HS-5 (cell line): ENCODE measurements around the gene METTL1.

Experiments used
- DNase-seq: peaks from one replicate; pipeline ENCODE4 v3.0.0-alpha.2; 2012; ENCODE audit warnings: low read depth

Gene METTL1

GRCh38 chr12:57736741-57737466, 35.0 kb downstream of the METTL1 start:
- DNase-seq = no peak

DNA sequence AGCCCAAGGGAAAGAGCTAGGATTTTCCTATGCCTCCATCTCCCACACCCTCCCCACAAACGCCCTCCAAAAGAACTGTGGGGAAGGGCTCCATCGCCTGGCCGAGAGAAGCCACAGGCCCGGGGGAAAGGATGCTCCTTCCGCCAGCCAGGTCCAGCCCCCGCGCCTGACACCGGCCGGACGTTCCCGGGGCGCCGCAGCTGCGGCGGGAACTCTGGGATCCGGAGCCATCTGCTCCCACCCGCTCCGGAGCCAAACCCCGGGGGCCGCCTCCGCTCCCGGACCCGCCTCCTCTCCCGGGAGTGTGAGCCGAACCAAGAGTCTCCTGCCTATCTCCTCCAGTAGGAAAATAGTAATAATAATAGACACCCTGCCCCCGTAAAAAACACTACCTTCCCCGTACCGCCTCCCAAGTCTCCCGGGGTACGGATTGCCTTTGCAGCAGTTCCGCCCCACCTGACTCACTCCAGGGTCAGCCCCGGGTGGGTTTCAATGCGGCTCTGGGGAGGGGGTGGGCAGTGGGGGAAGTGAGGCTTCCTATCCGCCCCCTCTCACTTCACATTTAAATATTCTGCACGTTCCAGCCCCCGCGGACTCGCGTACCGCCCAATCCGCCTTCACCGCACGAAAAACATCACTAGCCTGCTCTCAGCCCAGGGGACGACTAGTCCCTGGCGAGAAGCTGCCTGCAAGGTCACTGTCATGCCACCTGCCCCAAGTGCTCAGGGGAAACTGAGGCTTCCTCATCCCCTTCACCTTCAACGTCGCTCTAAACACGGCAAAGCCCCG, 35.8 kb downstream of the METTL1 start:
- no peak for DNase-seq

- no peak for DNase-seq
Measured at GRCh38 chr12:57735198-57735855, 36.6 kb downstream of the METTL1 start.

DNA sequence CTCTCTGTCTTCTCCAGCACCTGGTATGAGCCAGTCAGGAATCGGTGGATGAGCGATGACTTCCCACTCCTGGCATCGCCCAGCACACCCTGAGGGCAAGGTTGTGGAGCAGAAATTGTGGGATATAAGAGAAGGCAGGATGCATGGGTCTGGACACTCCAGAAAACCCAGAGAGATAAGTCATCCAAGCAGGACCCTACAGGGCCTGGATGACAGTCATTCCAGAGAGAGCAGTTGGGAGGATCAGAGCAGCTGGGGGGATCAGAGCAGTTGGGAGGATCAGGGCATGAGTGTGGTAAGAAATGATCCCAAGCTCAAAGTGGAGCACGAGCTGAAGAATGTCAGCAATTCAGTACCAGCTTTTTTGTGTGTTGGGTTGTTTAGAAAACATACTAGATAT, 37.3 kb downstream of the METTL1 start:
- no peak for DNase-seq

- no peak for DNase-seq
Measured at GRCh38 chr12:57733928-57734327, 38.0 kb downstream of the METTL1 start.

DNA sequence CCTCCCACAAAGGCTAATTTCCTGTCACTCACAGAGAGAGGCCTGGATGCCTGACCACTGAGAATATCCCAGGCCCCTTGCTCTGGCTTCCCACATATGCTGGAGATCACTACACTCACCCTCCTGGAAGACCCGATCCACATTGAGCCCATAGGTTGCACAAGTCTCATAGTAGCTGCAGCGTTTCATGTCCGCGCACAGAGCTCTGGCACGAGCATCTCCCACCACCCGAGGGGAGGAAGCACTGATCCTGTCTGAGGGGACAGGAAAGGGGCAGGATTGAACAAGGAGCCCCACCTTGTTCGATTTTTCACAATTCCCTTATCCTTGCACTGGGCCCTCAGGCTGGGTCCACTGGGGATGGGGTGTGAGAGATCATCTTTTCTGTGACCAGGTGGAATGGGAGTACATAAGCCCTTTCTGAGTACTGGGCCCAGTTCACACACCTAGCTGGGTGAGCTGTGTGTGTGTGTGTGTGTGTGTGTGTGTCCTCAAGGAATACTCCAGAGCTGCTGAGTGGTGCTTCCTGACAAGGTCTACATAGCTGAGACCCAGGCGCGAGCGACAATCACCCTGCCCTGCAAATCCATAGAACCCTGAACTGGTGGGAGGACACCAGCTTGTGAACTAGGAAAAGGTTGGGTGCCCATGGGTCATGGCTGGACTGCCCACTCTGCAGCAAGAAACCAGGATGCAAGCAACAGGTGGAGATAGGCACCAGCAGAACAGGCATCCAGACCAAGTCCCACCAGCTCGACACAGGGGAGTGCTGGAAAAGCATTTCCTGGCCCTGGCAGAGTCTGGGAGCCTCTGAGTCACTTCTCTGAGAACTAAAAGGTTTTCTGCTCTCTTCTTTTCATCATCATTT, 38.9 kb downstream of the METTL1 start:
- DNase-seq = no peak

DNA sequence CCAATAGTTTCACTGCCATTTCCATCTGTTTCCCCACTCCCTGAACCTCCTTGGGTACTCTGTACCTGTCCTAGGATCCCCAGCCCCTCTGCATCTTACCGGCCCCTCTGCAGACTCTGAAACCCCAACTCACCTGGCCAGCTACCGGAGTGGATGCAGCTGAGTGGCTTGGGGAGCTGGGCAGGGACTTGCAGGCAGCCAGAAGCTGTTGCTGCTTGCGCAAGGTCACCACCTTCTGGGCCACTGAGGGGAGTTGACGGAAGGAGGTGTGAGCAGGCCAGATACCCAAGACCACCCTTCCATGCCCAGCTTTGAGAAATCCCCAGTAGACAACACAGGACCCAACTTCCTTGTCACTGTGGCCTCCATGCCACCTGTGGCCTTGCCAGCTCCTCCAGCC, 39.6 kb downstream of the METTL1 start:
- no peak for DNase-seq

GRCh38 chr12:57731411-57732080, 40.4 kb downstream of the METTL1 start:
- no peak for DNase-seq

DNA sequence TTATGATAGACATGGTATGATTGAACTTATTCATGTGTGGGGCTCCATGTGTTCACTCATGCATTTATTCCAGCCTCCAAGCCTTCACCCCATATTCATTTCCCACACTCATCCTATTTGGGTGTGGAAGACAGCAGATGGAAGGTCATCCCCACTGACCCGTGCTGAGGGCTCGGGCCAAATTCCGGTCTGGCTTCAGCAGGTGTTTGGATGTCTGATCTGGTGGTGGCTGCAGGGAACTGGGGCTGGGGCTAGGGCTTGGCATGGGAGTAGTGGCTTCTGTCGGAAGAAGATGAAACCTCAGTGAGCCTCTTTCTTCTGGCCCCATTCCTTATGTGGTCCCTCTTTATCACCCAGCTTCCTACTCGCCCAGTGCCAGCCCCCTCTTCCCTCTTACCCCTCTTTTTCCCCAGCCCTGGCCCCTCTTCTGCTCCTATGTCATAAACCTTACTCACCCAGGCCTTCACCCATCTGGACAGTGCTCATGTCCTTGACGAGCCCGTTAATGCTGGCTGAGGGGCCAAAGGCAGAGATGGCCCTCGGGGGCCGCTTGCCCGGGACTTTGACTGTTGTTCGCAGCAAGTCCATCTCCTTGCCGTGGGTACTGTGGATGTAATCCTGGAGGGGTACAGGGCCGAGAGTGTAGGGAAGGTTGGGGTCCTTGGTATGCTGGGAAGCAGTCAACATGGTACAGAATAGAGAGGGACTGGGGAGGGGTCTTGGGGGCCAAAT, 41.4 kb downstream of the METTL1 start:
- DNase-seq = no peak

GRCh38 chr12:57729321-57729844, 42.5 kb downstream of the METTL1 start:
- no peak for DNase-seq

DNA sequence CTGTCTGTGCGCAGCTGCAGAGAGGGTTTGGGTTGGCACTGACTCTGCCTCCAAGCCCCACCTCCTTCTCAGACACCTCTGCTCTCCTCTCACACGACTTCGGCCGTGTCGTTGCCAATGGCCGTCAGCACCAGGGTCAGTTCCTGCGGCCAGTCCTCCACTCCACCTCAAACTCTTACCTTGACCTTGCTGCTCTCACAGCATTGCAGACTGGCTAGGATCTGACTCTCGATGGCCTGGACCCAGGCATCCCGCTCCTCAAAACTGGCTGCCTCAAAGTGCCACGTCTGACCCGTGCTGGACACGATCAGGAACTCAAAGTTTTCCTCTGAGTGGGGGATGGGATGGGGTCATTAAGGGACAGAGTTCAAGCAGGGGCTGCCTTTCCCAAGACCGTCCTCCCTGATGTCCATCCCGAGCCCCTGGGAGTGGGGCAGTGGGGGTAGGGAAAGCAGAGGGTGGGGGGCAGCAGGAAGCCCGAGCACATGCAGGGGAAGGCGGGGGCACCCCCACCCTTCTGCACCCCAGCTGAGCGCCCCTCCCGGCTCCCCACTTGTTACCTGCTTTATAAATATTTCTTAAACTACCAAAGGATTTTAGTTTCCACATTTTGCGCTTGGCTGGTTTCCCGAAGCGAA, 44.0 kb downstream of the METTL1 start:
- no peak for DNase-seq

- no peak for DNase-seq
Measured at GRCh38 chr12:57726884-57727757, 44.8 kb downstream of the METTL1 start.

- DNase-seq = peak; percentile 68
Measured at GRCh38 chr12:57726151-57726883, 45.6 kb downstream of the METTL1 start.

GRCh38 chr12:57725851-57726150, 46.1 kb downstream of the METTL1 start:
- DNase-seq = no peak

GRCh38 chr12:57724936-57725740, 46.8 kb downstream of the METTL1 start:
- DNase-seq = no peak

- DNase-seq = no peak
Measured at GRCh38 chr12:57724003-57724935, 47.6 kb downstream of the METTL1 start.

- DNase-seq = no peak
Measured at GRCh38 chr12:57723630-57723962, 48.3 kb downstream of the METTL1 start.
